ENCODE measurements around the gene CACNA1C. TPM values are rescaled to one million over a fixed set of nuclear protein-coding genes. Genes with fewer than 3 reads are reported as not detected.

CACNA1C gene
- total RNA-seq, 1 donor from 2014 or later: 1.3 TPM

DNA sequence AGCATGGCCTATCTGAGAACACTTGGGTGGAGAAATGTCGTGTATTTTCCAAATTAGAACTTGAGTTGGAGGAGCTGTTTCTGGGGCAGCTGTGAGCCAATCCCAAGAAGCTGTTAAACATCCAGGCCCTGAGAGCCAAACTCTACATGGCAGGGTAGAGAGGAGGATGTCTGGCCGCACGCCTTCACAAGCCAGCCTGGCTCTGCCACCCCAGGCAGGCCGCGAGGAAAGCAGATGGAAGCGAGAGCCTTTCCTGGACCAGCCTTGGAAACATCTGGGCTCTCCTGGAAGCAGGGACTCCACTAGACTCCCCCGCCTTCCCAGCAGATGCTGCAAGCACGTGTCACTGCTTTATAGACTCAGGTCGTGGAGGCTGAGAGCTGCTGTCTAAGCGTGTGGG, 429.2 kb downstream of the CACNA1C start:
- H3K27me3 ChIP-seq (ENCODE audit: control insufficient read depth, insufficient read depth, low read length): no peaks in the 10 kb centered on the region
- no peak for DNase-seq (ENCODE audit: low read depth)
- H3K4me3 ChIP-seq (ENCODE audit: low read depth, low read length): no peak overlapping the region
- TF ChIP-seq, protein P1, sequence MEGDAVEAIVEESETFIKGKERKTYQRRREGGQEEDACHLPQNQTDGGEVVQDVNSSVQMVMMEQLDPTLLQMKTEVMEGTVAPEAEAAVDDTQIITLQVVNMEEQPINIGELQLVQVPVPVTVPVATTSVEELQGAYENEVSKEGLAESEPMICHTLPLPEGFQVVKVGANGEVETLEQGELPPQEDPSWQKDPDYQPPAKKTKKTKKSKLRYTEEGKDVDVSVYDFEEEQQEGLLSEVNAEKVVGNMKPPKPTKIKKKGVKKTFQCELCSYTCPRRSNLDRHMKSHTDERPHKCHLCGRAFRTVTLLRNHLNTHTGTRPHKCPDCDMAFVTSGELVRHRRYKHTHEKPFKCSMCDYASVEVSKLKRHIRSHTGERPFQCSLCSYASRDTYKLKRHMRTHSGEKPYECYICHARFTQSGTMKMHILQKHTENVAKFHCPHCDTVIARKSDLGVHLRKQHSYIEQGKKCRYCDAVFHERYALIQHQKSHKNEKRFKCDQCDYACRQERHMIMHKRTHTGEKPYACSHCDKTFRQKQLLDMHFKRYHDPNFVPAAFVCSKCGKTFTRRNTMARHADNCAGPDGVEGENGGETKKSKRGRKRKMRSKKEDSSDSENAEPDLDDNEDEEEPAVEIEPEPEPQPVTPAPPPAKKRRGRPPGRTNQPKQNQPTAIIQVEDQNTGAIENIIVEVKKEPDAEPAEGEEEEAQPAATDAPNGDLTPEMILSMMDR (IDR thresholded peaks at IDR 0.05; ENCODE audit: insufficient read depth, low read length, poor library complexity, severe bottlenecking): no peak
- no peaks in the 10 kb centered on the region for H3K36me3 ChIP-seq (ENCODE audit: control insufficient read depth, insufficient read depth, low read length)

DNA sequence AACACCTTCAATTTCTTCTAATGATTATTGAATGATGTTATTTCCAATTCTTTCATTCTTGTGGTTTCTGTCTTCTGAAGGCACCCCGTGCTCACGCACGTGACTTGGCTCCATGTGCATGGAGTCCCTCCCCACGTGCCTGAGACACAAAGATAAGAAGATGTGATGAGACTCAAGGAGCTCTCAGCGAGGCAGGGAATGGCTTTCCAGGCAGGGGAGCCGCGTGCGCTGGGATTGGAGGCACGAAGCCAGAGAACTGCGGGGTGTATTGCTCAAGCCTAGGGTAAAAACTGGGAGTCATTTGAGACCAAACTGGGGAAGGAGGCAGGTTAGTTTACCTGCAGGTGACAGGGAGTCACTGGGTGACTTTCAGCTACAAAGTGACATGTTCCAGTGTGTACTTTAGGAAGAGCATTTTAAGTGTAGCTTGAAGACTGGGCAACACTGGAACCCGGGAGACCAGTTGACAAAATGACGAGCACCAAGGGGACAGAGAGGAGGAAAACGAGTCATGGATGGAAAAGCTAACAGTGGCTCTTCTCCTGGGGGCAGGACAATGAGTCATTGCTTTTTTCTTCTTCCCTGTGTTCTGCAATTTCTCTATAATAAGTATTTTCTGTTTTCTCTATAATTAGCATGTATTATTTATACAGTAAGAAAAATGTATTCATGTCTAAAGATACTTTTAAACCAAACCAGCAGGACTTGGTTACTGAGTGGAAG, 430.3 kb downstream of the CACNA1C start:
- TF ChIP-seq, protein P1 (IDR thresholded peaks at IDR 0.05; ENCODE audit: insufficient read depth, low read length, poor library complexity, severe bottlenecking): no peak
- no peak for DNase-seq (ENCODE audit: low read depth)
- no peaks in the 10 kb centered on the region for H3K27me3 ChIP-seq (ENCODE audit: control insufficient read depth, insufficient read depth, low read length)
- H3K36me3 ChIP-seq (ENCODE audit: control insufficient read depth, insufficient read depth, low read length): no peaks in the 10 kb centered on the region
- no peak overlapping the region for H3K4me3 ChIP-seq (ENCODE audit: low read depth, low read length)

DNA sequence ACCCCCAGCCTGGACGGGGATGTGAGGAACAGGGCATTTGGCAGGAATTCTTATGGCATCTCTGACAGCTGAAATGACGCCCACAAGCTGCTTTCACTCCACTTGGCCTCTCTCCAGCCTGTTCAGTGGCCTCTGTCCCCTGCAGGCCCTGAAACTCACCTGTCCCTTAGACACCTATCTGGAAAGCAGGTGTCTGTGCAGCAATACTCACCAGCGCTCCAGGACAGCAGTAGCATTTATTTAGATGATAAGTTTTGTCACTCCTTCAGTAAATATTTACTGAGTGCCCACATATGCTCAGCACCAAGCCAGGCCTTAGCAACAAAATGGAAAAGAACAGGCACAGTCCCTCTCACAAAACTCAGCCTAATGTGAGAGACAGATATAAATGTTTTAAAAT, 430.9 kb downstream of the CACNA1C start:
- Histone ChIP-seq H3K36me3 (ENCODE audit: control insufficient read depth, insufficient read depth, low read length) (no peaks in the 10 kb centered on the region), H3K4me3 (ENCODE audit: low read depth, low read length) (no peak overlapping the region), H3K27me3 (ENCODE audit: control insufficient read depth, insufficient read depth, low read length) (peaks cover 2% of the 10 kb centered on the region)
- TF ChIP-seq, protein P1 (IDR thresholded peaks at IDR 0.05; ENCODE audit: insufficient read depth, low read length, poor library complexity, severe bottlenecking): no peak
- DNase-seq (ENCODE audit: low read depth): no peak

DNA sequence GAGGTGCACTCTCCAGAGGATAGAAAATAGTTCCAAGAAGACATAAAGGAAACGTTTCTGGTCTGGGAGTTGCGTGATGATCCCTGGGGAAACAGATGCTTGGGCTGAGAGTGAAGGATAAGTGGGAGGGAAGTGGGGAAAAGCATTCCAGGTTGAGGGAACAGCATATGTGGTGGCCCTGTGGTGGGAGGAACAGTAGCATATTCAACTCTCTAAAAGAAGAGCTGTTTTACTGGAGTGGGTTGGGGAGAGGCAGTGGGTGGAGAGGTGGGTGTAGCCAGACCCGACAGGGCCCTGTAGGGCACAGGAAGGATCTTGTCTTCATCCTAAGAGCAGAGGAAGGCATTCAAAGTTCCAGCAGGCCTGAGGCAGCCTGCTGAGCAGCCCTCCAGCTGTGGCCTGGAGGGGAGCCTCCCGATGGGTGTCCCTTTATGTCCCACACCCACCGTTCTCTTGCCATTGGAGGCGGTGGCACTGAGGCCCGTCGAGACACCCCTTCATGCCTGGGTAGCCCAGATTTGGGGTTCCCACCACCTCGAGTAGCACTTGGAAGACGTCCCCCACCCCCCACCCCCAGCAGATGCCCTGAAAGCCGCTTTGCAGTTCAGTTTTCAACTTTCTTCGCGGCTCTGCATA, 431.5 kb downstream of the CACNA1C start:
- TF ChIP-seq, protein P1 (IDR thresholded peaks at IDR 0.05; ENCODE audit: insufficient read depth, low read length, poor library complexity, severe bottlenecking): no peak
- Histone ChIP-seq H3K27me3 (ENCODE audit: control insufficient read depth, insufficient read depth, low read length) (peaks cover 2% of the 10 kb centered on the region), H3K4me3 (ENCODE audit: low read depth, low read length) (no peak overlapping the region), H3K36me3 (ENCODE audit: control insufficient read depth, insufficient read depth, low read length) (no peaks in the 10 kb centered on the region)
- no peak for DNase-seq (ENCODE audit: low read depth)

DNA sequence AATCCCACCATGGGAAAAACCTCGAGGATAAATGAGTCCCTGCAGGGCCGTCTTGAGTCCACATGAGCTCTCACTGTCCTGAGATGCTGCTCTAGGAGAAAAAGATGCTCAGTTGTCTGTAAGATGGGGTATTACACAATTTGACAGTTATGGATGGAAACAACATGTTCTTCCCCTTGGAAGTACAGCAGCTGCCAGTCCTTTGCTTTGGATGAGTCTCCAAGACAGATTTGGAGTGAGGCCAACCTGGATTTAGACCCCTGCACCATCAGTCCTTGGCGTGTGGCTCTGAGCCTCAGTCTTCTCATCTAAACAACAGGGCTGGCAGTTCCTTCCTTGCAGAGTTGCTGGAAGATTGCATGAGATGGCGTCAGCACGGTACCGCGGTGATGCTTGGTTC, 432.9 kb downstream of the CACNA1C start:
- TF ChIP-seq, protein P1 (IDR thresholded peaks at IDR 0.05; ENCODE audit: insufficient read depth, low read length, poor library complexity, severe bottlenecking): no peak
- H3K36me3 ChIP-seq (ENCODE audit: control insufficient read depth, insufficient read depth, low read length): no peaks in the 10 kb centered on the region
- H3K27me3 ChIP-seq (ENCODE audit: control insufficient read depth, insufficient read depth, low read length): peaks cover 2% of the 10 kb centered on the region
- H3K4me3 ChIP-seq (ENCODE audit: low read depth, low read length): no peak overlapping the region
- DNase-seq (ENCODE audit: low read depth): no peak

Measured in kidney epithelial cell (primary cell).